ENCODE measurements around the gene ISOC2.

GRCh38 chr19:55435020-55435419 is 26.4 kb downstream of the ISOC2 start:
- TF ChIP-seq CTCF (IDR thresholded peaks at IDR 0.05; ENCODE audit: insufficient read depth, low read depth, low read length) (no peak), EZH2 (IDR thresholded peaks at IDR 0.05; ENCODE audit: insufficient read depth, low read length) (no peak)

Measured in astrocyte (in vitro differentiated cells and primary cell).